GM18520 (cell line): Measurements from ENCODE around the gene FAM53A.

Experiments
- ATAC-seq: cut with Tn5 transposase; IDR thresholded peaks from one replicate; pipeline ENCODE4 v1.9.1; 2021; ENCODE audit not compliant: unreplicated experiment

The FAM53A gene

DNA sequence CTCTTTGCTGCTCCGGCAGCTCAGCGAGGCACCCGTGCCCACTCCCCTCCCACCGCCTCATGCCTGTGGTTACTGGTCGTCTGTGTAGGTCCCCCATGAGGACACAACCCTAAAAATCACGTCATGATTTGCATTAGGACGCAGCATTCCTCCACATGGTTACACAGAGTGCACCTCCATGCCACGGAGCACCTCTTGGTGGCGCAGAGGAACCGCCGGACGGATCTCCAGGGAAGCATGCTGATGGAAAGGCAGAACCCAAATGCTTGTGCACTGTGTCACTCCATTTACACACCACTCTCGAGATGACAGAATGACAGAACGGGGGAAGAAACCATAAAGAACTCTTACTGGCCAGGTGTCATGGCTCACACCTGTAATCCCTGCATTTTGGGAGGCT is 22.4 kb downstream of the FAM53A start:
- ATAC-seq, result no peak

DNA sequence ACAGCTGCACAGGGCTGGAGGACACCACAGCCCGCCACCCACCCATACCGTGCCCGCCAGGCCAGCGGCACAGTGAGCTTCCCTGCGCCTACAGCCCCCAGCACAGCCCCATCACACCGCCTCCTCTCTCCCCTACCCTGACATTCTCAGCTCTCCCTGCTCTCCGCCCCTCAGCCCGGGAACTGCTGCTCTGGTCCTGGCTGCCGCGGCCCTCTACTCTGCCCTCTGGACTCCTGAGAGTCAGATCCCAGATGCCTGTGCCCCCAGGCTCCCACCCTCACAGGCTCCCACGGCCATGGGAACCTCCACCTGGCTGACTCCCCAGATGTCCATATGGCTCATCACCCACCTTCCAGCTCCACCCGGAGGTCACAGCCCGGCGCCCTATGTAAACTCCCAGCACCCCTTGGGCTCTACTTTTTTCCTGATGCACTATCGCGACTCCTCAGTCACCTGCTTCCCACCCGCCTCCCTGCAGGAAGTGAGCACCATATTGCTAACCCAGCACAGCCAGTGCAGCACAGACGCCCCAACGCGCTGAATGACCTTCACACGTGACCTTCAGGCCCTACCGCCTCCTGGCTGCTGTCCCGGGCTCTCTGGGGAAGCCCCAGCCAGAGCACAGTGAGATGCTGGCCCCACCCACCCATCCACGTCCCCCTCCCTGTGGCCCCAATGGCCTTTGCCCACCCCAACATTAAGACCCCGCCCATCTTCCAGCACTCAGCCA is 23.0 kb downstream of the FAM53A start:
- no peak for ATAC-seq

DNA sequence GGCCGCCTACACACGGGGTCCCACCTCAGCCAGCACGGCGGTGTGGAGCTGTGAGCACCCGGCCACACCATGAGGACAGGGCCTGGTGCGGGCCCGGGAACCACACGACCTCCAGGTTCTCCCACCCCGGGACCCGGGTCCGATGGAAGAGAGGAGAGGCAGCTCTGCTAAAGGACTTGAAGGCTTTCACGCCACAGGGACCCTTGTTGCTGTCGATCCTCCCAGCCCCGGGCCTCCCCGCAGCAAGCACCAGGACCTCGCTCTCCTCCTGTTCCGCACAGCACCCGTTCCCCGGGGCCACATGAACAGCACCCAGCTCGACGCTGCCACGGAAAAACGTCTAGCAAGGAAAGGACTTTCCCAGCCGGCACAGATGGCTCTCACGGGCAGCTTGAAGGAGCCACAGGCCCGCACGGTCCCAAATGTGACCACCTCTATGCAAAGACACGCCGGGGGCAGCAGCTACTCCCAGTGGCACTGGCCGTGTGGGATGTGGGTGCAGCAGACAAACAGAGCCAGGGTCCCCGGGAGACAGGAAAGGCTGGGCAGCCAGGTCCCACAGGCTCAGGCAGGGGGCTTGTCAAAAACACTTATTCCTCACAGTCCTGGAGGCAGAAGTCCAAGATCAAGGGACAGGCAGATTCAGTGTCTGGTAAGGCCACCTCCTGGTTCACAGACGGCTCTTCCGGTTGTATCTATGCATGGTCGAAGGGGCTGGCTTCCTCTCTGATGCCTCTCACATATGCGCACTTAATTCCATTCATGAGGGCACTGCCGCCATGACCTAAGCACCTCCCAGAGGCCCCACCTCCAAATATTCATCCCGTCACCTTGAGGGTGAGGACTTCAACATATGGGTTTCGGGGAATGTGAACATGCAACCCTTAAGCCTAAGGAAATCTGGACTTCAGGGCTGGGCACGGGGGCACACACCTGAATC is 24.7 kb downstream of the FAM53A start:
- ATAC-seq, result no peak

DNA sequence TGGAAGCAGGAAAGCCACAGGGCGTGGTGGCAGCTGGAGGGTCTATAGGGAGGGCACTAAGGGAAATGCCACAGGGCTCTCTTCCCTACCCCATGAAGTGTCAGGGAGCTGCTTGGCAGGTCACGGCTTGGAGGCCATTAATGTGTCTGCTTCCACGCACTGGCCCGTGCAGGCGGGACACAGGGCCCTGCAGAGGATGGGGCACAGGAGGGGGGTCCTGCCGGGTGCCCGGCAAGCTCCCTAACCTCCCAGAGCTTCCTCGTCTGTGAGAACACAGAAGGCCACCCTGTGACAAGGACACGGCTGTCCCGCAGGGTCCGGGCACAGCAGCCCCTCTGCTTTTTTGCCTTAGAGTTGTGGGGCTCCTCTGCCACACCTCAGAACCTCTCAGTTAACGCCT is 25.5 kb downstream of the FAM53A start:
- no peak for ATAC-seq

DNA sequence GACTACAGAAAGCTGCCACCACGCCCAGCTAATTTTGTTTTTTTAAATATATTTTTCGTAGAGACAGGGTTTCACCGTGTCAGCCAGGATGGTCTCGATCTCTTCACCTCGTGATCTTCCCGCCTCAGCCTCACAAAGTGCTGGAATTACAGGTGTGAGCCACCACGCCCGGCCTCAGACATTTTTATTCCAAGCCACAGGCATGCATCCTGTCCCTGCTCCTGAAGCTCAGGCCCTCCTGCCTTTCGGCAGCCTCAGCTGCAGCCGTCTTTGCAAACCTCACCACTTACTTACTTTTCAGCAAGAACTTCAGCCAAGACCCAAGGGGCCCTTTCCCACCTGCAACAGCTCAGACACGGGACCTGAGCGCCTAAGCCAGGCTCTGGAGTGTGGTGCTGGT is 26.0 kb downstream of the FAM53A start:
- no peak for ATAC-seq

DNA sequence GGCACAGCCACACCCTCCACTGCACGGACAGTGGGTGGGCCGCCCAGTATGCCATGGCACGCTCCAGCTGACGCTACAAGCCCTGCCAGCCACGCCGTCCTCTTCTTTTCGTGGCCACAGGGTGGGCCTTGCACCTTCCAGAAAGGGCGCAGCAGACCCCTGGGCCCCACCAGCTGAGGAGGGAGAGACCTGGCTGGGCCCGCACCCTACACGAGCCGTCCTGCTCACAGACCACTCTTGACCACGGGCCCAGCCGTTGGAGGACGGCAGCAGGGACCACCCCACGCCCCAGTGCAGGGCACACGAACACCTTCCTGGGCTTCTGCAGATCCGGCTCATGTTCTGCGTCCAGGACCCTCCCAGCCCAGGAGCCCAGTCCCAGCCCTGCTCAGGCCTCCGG is 27.1 kb downstream of the FAM53A start:
- no peak for ATAC-seq

DNA sequence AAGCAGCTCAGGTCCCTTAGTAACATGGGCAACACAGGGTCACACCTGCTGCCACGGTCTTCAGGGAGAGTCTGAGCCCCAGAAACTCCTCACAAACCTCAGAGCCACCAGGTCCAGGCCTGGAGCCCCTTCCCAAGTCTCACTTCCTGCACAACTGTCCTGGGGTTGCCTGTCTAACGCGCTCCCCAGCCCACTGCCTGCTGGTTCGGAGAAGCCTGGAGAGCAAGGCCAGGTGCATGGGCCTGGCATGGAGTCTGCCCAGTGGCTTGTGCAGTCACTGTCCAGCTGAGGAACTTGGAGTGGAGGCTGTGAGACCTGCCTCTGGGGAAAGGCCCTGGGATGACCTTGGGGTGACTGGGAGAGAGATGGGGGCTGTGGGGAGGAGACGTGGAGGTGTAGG is 28.0 kb downstream of the FAM53A start:
- ATAC-seq, result no peak

DNA sequence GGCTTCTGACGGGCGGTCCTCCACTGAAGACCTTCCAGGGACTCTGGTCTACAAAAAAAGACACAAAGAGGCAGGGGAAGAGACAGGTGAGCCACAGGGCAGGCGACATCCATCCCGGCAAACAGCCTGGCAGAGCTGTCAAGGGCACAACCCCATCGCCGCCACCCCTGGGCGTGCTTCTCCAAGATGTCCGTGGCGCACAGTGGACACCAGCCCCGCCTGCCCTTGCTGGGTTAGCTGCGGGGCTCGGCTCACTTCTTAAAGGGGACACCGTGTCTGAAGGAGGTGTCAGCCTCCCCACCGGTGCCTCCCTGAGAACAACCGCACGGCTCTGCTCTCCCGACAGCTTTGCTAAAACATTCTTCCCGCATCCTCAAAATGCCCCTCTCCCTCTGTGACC is 28.4 kb downstream of the FAM53A start:
- ATAC-seq, result no peak

DNA sequence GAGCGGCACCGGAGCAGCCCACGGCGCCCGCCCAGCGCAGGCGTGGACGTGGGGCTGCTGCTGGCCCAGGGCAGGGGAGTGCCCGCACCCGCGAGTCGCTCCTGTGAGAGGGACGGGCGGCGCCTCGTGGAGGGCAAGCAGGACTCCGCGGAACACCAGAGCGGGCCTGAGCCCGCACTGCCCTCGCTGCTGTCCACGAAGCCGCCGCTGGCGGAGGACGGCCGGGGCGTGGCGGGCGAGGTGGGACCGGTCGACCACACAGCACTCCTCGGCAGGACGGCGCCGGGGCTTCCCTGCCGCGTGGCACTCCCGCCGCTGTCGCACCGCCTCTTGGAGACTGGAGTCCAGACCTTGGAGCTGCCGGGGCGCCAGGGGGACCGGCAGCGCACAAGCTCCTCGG is 29.0 kb downstream of the FAM53A start:
- ATAC-seq, result no peak

DNA sequence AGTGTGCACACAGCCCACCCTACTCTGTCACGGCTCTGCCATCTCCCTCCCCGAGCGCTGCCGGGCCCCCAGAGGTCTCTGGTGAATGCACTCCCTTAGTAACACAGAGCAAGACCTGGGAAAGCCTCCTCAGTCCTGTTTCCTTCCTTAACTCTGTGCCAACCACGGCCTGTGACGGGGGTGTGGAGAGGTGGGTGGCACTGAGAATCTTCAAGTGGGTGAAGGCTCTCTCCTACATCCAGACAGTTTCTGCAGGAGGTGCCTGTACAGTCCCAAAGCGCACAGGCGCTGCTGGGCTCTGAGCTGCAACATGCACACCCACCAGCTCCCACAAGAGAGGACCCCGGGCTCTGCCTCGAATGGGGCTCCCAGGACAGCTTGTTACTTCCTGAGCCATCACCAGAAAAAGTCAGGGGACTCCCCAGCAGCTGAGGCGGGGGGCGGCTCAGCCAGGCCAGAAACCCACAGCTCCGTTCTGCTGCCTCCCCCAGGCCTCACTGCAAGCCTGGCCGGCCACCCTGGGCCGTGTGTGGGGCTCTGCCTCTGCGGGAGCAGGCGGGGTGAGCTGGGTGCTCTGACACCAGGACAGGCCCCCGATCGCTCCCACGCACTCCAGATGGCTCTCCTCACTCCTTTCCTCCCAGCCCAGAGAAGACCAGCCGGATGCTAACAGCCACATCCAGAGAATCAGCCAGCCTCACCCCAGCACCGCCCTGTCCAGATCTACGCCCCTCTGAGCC is 29.7 kb downstream of the FAM53A start:
- no peak for ATAC-seq

DNA sequence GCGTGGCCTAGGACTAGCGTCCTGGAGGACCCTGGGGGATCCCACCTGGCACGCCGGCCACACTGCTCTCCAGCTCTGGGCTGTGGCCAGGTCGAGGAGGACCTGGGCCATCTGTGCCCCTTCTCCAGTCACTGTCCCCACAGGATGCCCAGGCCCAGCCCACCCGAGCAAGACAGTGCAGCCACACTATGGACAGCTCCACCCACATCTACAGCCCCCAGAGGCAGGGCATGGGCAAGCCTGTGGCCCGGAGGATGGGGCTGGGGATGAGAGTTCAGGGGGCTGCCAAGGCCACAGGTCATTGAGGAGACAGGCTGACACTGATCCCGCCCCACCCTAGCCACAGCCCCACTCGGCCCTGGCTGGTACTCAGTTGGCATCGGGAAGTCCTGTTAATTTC is 30.3 kb downstream of the FAM53A start:
- ATAC-seq, result no peak

DNA sequence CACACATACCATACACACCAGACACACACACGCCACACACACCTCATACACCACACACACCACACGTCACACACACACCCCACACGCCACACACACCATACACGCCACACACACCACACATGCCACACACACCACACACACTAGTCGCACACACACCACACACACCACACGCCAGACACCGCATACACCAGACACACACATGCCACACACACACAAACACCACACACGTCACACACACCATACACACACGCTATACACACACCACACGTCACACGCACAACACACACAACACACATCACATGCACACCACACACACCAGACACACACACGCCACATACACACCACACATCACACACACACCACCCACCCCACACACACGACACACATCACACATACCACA is 32.0 kb downstream of the FAM53A start:
- no peak for ATAC-seq

DNA sequence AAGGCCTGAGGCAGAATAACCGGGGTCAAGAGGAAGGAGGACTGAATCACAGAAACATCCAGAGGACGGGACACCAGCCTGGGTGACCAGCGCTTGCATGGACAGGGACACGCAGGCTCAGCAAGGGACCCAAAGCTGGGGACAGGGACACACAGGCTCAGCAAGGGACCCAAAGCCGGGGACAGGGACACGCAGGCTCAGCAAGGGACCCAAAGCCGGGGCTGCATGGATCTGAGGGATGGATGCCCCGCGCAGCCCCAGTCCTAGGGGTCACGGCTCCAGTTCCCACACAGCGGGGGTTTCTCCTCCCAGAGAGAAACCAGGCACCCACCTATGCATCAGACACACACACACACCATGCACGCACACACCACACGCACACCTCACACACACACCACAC is 32.5 kb downstream of the FAM53A start:
- ATAC-seq, result no peak

DNA sequence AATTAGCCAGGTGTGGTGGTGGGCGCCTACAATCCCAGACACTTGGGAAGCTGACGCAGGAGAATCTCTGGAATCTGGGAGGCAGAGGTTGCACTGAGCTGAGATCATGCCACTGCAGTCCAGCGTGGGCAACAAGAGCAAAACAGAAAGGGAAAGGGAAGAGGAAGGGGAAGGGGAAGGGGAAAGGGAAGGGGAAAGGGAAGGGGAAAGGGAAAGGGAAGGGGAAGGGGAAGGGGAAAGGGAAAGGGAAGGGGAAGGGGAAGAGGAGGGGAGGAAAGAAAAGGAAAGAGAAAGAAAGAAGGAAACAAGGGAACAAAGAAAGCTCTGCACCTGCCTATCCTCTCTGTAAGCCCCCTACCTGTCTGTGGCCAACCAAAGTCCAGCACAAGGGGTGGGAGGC is 35.2 kb downstream of the FAM53A start:
- no peak for ATAC-seq

DNA sequence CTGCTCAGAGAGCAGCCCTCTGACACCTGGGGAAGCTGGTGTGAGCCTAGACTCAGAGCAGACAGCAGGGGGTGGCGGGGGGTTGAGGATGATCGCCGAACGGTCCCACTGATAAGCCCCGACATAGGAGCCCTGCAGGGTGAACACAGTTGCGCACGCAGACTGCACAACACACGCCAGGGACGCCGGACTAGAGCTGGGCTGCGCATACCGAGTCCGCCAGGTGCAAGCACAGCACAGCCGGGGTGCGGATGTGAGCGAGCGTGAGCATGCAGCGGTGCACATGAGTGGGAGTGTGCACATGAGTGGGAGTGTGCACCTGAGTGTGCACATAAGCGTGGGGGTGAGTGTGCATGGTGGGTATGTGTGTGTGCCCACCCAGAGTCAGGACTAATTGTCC is 36.7 kb downstream of the FAM53A start:
- no peak for ATAC-seq

DNA sequence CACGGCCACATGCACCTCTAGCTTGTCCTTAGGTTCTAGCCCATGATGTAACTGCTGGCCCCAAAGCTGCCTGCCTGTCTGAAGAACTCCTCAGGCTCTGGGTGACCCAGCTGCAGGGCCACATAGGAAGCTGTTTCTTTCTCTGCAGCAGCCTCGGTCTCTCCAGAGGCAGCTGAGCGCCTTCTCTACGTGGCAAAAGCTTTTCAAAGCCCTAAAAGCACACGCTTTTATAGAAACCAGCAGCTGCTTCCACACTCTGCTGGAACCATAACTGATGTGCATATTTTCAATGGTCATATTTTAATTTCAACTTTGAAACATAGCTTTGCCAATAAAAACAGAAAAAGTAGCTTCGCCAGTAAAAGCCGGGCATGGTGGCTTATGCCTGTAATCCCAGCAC is 37.4 kb downstream of the FAM53A start:
- no peak for ATAC-seq

DNA sequence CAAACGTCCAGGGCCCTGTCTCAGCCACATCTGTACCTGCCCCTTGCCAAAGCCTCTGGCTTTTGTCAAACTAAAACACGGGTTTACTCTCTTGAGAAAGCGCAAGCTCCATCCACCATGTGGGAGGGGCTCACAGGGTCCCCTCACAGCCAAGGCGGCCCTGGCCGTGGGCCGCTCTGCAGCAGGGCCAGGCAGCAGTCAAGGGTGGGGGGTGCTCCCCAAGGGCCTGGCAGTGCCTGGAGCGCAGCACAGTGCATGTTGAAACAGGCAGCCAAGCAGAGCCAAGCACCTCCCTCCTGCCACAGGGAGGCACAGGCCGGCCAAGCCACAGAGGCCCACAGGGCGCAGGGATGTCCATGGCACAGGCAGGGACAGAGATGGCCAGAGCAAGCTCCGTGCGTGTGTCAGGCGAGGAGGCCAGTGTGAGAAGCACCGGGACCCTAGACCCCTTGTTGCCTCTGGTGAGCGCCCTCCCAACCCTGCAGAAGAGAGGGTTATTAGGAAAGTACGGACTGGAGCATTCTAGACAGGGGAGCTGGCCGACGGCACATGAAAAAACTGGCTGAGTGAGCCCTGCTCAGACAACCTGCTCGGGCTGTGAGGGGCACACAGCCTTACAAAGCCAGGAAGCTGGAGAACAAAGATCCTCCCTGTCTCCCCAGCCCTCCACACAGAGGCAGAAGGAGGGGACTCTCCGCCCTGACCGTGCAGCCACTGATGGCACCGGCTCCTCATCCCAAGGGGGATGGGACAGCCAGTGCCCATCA is 39.0 kb downstream of the FAM53A start:
- no peak for ATAC-seq

DNA sequence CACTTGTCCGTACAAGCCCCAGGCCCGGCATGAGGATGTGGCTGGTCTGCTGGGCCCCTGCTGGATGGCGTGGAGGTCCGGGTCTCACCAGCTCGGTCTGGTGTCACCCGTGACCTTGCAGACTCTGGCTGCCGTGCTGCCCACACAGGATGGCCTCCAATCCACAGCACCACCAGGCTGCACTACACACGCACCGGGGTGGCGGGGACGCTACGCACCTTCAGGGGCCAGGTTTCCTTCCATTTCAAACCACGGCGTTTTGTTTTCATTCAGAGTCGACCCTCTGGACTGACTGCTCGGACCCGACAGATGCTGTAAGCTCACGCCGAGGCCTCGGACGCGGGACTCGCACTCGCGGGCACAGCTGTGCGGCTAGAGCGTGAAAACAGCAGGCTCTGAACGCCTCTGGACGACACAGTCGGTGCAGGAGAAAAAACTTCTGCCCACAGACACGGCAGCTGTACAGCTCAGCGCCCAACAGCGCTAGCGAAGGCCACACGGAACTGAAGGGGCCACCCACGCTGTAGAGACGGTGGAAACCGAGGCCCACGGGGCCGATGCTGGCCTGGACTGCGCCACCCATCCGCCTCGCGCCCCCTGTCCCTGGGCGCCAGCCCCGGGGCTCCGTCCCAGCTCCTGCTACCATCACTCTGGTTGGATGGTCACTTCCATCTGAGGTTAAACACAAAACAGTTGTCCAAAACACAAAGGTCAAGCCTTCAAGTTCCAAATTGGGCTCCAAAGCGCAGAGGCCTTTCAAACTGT is 40.0 kb downstream of the FAM53A start:
- ATAC-seq, result no peak

DNA sequence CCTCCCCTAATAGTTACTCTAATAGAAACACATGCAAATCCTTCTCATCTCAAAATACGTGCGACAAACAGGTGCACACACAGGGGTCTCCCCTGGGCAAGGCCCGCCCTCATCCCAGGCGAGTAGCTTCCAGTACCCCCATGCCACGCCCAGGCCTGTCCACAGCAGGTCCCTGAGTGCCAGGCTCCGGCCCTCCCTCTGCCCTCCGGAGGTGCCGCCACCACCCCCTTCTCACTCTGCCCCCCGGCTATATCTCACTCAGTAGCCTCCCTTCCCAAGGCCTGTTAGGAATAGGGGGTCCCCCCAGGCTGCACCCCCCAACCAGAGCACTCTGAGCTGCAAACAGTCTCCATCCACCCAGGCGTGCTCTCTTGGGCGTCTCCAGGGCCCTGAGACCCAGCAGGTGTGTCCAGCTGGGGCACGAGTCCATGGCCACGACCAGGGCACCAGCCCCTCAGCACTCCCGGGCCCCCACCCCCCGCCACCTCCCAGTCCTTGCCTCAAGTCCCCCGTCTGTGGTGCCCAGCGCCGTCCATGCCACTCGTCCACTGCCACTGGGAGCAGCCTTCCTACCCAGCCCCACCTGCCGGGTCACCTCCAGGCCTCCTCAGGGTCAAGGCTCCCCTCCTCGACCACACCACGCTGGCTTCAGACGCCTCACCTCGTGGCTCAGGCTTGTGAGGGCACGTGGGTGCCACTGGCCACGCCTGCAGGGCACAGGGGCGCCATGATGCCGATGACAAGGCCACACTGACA is 41.7 kb downstream of the FAM53A start:
- ATAC-seq, result no peak

DNA sequence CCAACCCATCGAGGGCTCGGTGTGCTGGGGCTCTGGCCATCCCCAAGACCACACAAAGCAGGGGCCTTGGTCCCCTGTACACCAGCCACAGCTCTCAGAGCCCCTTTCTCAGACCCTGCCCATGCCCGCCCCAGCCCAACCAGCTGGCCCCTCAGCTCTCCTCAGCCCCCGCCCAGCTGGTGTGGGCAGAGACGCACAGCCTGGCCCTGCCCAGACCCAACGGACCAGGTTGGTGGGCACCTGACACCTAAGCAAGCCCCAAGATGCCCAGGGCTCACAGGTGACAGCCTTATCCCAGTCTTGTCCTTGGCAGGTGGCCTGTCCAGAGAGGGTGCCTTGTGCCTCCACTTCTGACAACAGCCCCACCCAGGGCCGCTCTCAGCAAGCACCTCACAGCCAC is 42.4 kb downstream of the FAM53A start:
- no peak for ATAC-seq
